GM18505 (cell line): ENCODE results near the gene EIF5A.
"Not testable (repeated sequence)": the region's sequence is repeated elsewhere in the genome, so short reads cannot be mapped to it uniquely, and the experiment has no call there.

Source experiments
- ATAC-seq: cut with Tn5 transposase; IDR thresholded peaks from one replicate; pipeline ENCODE4 v1.9.1; 2021; ENCODE audit not compliant: unreplicated experiment
- POLR2A ChIP-seq: IDR thresholded peaks from 4 replicates; pipeline ENCODE4 v1.6.1; 2011; ENCODE audit warnings: borderline replicate concordance; ENCODE audit not compliant: insufficient read depth, insufficient read length; ENCODE audit errors: extremely low read depth

EIF5A gene

DNA sequence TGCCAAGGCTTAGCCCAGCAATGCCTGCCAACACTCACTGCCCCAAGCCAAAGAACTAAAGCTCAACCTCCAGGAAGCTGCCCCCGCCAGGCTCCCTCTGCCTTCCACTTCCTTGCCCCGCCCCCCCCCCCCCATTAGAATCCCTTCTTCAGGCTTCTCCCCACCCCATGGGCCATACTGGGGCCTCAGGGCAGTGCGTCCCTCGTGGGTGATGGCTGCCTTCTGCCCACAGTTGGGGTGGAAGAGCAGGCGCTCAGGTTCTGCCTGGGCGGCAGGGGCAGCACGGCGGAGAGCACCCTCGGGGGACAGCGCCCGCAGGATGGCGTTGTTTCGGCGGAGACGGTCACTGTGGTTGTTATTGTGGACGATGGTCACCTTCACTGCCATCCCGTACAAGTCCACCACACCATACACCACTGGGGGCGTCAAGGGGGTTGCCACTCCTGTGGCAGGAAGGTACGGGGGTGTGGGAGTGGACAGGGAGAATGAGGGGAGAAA, 17.7 kb downstream of the EIF5A start:
- TF ChIP-seq POLR2A, result no peak
- no peak for ATAC-seq

DNA sequence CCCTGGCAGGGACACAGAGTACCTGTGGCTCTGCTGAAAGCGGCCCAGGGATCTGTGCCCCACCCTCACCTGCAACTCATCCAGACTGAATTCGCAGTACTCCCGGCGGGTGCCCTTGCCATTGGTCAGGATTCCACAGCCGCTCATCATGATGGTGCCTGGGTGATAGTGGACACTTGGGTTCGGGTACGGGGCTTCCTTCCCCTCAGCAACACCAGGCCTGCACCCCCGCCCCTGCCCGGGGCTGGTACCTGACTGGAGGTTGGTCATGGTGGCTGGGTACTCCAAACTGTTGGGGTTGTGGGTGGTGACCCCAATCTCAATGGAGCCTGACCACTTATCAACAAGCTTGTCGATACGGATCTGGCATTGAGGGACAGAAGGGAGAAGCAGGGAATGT, 18.8 kb downstream of the EIF5A start:
- TF ChIP-seq POLR2A, result no peak
- no peak for ATAC-seq

DNA sequence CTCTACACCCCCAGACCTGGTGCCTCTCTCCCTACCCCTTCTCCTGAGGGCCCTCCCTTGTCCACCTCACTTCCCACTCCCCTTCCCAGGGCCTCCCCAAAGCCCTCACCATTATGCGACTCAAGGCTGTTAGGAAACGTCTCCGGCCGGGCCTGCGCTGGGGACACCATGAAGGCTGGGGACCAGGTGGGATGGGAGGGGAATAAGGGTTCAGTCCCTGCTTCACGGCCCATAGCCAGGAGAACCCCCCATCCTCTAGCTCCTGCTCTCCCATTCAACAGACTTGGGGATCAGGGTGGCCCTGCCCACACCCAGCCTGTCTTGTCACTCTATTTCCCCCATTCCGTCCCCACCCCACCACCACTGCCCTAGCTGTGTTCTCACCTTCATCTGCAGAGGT, 19.6 kb downstream of the EIF5A start:
- TF ChIP-seq POLR2A, result no peak
- no peak for ATAC-seq

DNA sequence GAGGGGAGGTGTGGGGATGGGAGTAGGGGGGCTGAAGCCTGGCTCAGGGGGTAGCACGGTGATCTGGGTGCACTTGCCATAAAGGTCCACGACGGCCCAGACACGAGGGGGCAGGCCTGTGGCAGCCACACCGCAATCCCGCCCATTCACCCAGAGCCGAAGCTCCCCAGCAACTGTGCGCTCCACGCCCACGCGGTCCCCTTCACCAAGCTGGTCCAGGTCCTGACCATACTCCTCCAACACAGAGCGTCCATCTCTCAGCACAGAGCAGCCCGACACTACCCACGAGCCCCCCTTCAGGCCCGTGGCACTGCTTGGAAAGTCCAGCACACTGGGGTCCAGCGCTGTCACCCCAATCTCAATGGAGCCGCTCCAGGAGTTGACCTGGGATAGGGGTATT, 20.1 kb downstream of the EIF5A start:
- TF ChIP-seq POLR2A, result no peak
- ATAC-seq, result no peak

DNA sequence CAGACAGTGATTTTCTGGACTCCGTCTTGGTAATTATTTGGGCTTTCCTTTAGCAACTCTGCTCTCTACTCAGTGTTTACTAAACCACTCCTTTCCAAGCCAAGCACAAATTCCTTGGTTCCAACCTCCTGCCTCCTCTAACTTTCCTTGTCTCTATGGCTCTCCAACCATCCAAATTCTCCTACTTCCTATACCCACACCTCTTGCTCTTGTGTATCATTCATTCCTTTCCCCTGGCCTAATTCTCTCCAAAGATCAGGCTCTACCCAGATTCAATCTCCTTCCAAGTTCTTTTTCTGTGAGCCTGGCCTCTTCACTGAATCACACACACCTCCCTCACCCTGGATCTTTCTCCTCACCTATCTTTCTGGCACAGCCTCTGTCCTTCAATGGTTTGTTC, 20.6 kb downstream of the EIF5A start:
- ATAC-seq, result no peak
- no peak for TF ChIP-seq POLR2A

DNA sequence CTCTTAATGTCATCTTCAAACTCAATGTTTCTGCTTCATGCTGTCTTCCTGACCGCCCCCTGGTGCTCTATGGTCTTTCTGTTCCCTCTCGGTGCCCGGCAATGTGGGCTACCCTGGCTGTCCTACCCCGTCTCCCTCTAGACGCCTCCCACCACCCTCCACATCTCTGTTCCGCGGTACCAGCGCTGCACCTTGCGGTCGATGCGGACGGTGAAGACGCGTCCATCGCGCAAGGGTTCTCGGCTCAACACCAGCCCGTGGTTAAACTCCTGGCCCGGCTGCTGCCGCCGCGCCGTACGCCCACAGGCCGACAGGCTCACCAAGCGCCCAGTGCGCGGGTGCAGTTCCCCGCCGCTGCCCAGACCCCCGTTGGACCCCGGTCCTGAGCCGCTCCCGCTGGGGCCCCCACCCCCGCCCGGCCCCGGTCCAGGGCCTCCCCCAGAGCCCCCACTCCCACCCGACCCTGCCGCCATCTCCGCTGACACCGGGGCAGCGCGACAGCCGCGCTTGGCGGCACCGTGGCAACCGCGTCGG, 21.5 kb downstream of the EIF5A start, which contains the start of gene NEURL4:
NEURL4 (minus strand) TSS at position 496 of the 534 bp plus-strand sequence; CDS start at position 473, 23 bp downstream.
- TF ChIP-seq POLR2A, result no peak
- ATAC-seq, result peak; percentile 1

DNA sequence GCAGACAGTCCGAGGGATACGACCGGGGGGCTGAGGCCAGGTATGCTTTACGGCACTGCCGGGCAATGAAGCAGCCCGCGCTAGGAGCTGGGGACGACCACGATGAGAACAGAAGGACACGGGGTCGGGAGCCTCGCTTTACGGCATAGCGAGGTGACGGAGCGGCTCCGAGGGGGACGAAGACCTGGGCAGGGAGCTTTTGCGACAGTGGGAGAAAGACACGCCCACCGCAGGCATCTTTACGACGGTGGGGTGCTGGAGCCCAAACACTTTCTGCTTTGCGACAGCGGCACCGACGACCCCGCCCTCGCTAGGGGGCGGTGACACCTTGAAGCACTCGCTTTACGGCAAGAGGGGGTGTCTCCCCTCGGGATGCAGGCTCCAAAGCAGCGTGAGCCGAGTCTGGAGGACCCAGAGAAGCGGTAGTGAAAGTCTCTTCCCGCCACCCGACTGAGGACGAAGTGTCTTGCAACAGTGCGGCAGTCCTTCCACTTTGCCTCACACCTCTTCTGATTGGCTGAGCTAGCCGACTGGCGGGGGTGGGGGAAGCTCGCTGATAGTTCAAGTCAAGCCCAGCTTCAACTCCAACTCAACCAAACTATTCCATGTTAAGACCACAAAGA, 22.1 kb downstream of the EIF5A start:
- peak; percentile 60 for ATAC-seq
- TF ChIP-seq POLR2A, result peak; percentile 83

DNA sequence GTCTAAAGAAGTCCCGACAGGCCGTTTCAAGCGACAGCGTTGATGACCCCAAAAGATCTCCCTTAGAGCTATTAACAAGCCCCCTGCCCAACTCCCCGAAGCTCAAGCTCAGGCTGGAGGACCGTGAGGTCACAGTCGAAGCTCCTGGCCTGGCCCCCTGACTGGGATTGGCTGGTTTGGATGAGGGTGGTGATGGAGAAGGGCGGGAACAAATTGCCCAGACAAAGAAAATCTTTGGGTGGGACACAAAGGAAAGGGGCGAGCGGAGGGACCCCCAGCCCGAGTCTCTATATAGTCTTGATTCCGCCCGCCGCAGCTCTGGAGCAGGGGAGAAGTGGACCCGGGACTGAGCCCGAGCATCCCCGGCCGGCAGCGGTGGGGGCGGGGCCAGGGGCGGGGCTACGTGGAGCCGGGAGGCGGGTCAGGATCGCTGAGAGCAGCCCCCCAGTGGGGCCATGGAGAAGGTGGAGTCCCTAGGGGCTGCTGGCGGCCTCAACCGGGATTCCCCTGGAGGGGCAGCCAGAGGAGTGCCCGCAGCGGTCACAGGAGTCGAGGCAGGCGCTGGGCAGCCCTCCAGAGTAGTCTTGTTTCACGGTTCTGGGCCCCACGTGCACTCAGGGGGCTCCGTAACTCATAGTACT, 22.7 kb downstream of the EIF5A start:
- ATAC-seq, result peak; percentile 33

DNA sequence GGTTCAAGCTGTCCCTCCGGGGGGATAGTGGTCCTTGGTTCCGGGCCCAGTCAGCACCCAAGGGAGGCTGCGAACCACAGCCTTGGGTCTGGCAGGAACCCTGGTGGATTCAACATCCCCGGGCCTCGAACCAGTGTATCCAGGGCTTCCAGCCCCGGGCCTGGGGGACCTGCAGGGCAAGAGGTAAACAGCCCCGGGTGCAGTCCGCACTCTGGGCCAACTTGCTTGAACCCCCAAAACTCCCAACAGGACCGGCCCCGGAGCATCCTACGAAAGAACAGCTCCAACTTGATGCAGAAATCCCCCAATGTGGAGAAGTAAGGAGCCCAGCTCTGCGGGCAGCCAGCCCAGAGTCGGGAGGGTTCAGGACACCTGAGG, 23.2 kb downstream of the EIF5A start:
- ATAC-seq, result no peak
- no peak for TF ChIP-seq POLR2A

More for the DNA sequence above, 22.7 kb downstream of the EIF5A start:
- peak; percentile 45 for TF ChIP-seq POLR2A

DNA sequence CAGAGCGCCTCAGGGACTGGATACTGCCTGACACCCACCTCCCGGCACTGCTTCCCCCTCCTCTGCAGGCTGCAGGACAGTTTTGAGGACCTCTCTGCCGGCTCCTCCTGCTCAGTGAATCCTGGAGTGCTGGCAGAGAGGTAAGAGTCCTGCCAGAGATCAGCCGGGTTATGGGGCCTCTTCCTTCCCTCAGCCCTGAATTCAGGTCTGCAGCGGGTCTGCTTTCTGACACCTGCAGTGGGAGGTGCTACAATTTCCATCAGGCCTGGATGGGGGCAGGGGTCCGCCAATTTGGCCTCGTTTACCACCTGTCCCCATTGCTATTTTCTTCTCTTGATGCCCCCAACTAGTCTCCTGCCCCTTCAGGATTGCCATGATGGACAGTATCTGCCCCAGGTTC, 24.7 kb downstream of the EIF5A start:
- TF ChIP-seq POLR2A, result no peak
- ATAC-seq, result no peak

DNA sequence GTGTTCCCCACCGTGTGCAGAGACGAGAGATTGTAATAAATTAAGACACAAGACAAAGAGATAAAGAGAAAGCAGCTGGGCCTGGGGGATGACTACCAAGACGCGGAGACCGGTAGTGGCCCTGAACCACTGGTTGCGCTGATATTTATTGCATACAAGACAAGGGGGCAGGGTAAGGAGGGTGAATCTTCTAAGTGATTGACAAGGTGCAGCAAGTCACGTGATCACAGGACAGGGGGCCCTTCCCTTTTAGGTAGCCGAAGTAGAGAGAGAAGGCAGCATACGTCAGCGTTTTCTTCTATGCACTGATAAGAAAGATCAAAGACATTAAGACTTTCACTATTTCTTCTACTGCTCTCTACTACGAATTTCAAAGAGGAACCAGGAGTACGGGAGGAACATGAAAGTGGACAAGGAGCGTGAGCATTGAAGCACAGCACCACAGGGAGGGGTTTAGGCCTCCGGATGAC, 25.2 kb downstream of the EIF5A start:
- TF ChIP-seq POLR2A, result peak; percentile 45
- not testable (repeated sequence) for ATAC-seq

DNA sequence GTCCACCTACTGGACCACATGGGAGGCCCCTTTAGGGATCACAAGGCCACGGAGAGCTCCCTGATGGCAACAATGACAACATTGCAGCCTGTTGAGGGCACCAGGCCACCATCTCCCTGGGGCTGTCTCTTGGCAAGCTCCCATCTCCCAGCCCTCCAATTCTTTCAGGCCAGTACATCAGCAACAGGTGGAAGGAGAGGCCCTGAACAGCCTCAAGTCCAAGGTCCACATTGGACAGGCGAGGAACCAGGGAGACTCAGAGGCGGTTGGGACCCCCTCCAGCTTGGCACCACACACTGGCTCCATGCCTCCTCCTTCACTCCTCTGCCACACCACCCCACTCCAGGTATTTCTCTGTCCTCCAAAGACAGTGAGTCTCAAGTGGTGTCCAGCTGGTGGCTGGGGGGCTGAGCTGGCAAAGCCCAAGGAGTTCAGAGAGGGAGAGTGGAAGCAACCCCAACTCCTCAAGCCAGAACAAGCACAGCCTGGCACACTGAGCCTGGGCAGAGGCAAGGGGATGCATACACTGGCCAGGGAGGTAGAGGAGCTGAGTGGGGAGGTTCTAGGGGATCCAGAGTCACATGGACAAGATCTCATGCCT, 27.6 kb downstream of the EIF5A start:
- no peak for ATAC-seq

DNA sequence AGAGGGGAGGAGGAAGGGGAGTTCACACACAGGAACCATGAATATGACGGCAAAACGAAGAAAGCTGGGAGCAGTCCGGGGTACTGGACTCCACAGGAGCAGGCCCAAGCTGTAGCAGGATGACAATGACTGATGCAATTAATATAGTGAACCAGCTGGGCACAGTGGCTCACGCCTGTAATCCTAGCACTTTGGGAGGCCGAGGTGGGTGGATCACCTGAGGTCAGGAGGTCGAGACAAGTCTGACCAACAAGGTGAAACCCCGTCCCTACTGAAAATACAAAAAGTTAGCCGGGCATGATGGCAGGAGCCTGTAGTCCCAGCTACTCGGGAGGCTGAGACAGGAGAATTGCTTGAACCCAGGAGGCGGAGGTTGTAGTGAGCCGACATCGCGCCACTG, 28.3 kb downstream of the EIF5A start:
- not testable (repeated sequence) for ATAC-seq

More for the DNA sequence above, 27.6 kb downstream of the EIF5A start:
- TF ChIP-seq POLR2A, result no peak
